Prostate gland (tissue), 2 donors: ENCODE data around the gene TWSG1. TPM values are rescaled to one million over a fixed set of nuclear protein-coding genes. Genes with fewer than 3 reads are reported as not detected.

ENCODE experiments used
- DNase-seq: peaks from one replicate; pipeline ENCODE4 v3.0.0-alpha.2; 2019; ENCODE audit warnings: low spot score
- H3K27ac ChIP-seq, 2 donors: fragments of 200-600 bp; sonication (generic); 2 replicates each; pipeline ENCODE4 v1.5.1; 2017 to 2019
- H3K27me3 ChIP-seq: fragments of 200-600 bp; sonication (generic); replicated peaks from 2 replicates; pipeline ENCODE4 v1.5.1; 2019; ENCODE audit not compliant: insufficient read depth
- H3K36me3 ChIP-seq, 2 donors: fragments of 200-600 bp; sonication (generic); 1 replicate in 1 of 2; 2 replicates in 1 of 2; pipeline versions ENCODE4 v1.5.1 to v1.8.1; 2017 to 2019
- H3K4me1 ChIP-seq: fragments of 200-600 bp; sonication (generic); replicated peaks from 2 replicates; pipeline ENCODE4 v1.5.1; 2019
- H3K4me3 ChIP-seq, 2 donors: fragments of 200-600 bp; sonication (generic); 2 replicates each; pipeline ENCODE4 v1.5.1; 2017 to 2019
- H3K9me3 ChIP-seq: fragments of 200-600 bp; sonication (generic); 2 replicates; pipeline ENCODE4 v1.5.1; 2017
- POLR2A ChIP-seq: fragments of 450-650 bp; IDR thresholded peaks from one replicate; pipeline ENCODE4 v1.6.1; 2016; ENCODE audit warnings: antibody characterized with exemption, mild to moderate bottlenecking
- POLR2AphosphoS5 ChIP-seq: sonication (generic); formaldehyde crosslinking; IDR thresholded peaks from one replicate; pipeline ENCODE4 v1.6.1; 2017; ENCODE audit warnings: antibody characterized with exemption
- WGBS: methylation state at CpG from one replicate; pipeline ENCODE4 v1.1.5; 2018; 5-methylcytosine and 5-hydroxymethylcytosine counted together
- intact Hi-C: fragments of 100-400 bp; cut with DNase I; formaldehyde crosslinking; loops from one replicate; pipeline ENCODE4 v1.14.2; 2022
- total RNA-seq, 2 donors: library from RNA; depleted of rRNA; stranded (reverse); fragments of >200 nt; gene quantifications; one replicate each; pipeline ENCODE4 v1.1.0, GENCODE V29; 2016
- TF ChIP-seq, protein P1 (sequence below), 4 experiments: fragments of 200-600 bp in 2 of 4; fragments of 450-650 bp in 2 of 4; sonication (generic) in 2 of 4; IDR thresholded peaks; 1 replicate in 3 of 4; 2 replicates in 1 of 4; pipeline ENCODE4 v1.5.1; 2016 to 2019; ENCODE audit warnings: antibody characterized with exemption in 4 of 4, mild to moderate bottlenecking in 2 of 4, moderate library complexity in 2 of 4

The TWSG1 gene
- total RNA-seq, 2 donors from 2014 or later, result 32.2 to 46.0 TPM

DNA sequence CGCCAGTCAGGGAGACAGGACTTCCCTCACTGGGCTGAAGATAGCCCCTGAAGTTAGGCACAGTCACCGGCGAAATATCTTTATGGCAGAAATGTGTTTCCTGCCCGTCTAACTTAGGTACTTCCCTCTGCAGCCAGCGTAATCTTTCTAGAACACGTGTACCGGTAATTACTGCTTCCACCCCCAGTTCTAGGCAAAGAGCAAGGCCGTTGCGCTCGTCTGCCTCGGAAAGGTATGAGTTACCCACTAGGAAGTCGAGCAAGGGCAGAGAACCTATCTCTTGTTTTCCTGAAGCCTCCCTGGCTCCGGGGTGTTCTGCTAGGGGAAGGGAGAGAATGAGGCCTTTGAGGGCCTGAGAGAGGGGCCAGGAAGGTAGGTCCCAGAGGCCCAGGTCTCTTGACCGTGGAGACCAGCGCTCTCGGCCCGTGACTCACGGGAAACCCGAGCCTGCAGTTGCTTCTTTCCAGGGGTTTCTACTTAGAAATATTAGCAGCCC lies 70.0 kb downstream of the TWSG1 start:
- no peak for DNase-seq
- no peak overlapping the region for H3K4me3 ChIP-seq
- no peaks in the 10 kb centered on the region for H3K36me3 ChIP-seq
- 90% methylated on average over 19 of the region's 19 CpGs for WGBS
- H3K27me3 ChIP-seq, result no peaks in the 10 kb centered on the region
- H3K4me1 ChIP-seq, result no peaks in the 10 kb centered on the region
- no peak overlapping the region for H3K27ac ChIP-seq
- H3K9me3 ChIP-seq, result no peaks in the 10 kb centered on the region
- intact Hi-C loops, result no loop called here
- TF ChIP-seq, protein P1, sequence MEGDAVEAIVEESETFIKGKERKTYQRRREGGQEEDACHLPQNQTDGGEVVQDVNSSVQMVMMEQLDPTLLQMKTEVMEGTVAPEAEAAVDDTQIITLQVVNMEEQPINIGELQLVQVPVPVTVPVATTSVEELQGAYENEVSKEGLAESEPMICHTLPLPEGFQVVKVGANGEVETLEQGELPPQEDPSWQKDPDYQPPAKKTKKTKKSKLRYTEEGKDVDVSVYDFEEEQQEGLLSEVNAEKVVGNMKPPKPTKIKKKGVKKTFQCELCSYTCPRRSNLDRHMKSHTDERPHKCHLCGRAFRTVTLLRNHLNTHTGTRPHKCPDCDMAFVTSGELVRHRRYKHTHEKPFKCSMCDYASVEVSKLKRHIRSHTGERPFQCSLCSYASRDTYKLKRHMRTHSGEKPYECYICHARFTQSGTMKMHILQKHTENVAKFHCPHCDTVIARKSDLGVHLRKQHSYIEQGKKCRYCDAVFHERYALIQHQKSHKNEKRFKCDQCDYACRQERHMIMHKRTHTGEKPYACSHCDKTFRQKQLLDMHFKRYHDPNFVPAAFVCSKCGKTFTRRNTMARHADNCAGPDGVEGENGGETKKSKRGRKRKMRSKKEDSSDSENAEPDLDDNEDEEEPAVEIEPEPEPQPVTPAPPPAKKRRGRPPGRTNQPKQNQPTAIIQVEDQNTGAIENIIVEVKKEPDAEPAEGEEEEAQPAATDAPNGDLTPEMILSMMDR (IDR thresholded peaks at IDR 0.05), result no peak
- TF ChIP-seq POLR2A (no peak), POLR2AphosphoS5 (no peak)

GRCh38 chr18:9405130-9405529 lies 70.6 kb downstream of the TWSG1 start:
- no peak for TF ChIP-seq POLR2A
- TF ChIP-seq POLR2AphosphoS5, result no peak
- TF ChIP-seq, protein P1 (IDR thresholded peaks at IDR 0.05), result no peak
- H3K36me3 ChIP-seq, result no peaks in the 10 kb centered on the region
- 84% methylated on average over 7 of the region's 7 CpGs for WGBS
- H3K27ac ChIP-seq, result no peak overlapping the region
- H3K27me3 ChIP-seq, result no peaks in the 10 kb centered on the region
- H3K9me3 ChIP-seq, result no peaks in the 10 kb centered on the region
- no peak for DNase-seq
- intact Hi-C loops, result no loop called here
- H3K4me3 ChIP-seq, result no peak overlapping the region
- H3K4me1 ChIP-seq, result no peaks in the 10 kb centered on the region

GRCh38 chr18:9405977-9406376 lies 71.4 kb downstream of the TWSG1 start:
- no peaks in the 10 kb centered on the region for H3K36me3 ChIP-seq
- WGBS, result 97% methylated on average over 6 of the region's 6 CpGs
- H3K27ac ChIP-seq, result no peak overlapping the region
- TF ChIP-seq POLR2A (no peak), POLR2AphosphoS5 (no peak)
- TF ChIP-seq, protein P1 (IDR thresholded peaks at IDR 0.05), result no peak
- DNase-seq, result no peak
- no peak overlapping the region for H3K4me3 ChIP-seq
- H3K4me1 ChIP-seq, result no peaks in the 10 kb centered on the region
- H3K9me3 ChIP-seq, result no peaks in the 10 kb centered on the region
- intact Hi-C loops, result no loop called here
- H3K27me3 ChIP-seq, result no peaks in the 10 kb centered on the region

DNA sequence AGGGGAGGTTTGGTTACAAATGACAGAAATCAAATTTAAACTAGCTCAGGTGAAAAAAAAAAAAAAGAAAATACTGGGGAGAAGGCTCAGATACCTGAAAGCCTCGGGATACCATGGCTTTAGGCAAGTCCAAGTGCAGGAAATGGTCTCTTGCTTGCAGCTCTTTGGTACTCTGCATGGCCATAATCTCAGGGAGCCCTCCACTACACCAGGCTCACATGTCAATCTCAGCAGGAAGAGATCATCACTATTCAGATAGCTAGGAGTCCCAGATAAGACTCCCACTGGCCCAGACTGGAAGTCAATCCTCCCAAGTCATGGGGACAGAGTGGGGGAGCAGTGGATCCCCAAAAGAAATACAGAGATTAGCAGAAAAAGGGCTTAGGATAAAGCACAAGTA lies 75.9 kb downstream of the TWSG1 start:
- no peaks in the 10 kb centered on the region for H3K27me3 ChIP-seq
- TF ChIP-seq POLR2A (no peak), POLR2AphosphoS5 (no peak)
- TF ChIP-seq, protein P1 (IDR thresholded peaks at IDR 0.05), result no peak
- H3K4me3 ChIP-seq, result no peak overlapping the region
- 63% methylated on average over 1 of the region's 1 CpG for WGBS
- intact Hi-C loops, result no loop called here
- H3K9me3 ChIP-seq, result no peaks in the 10 kb centered on the region
- H3K4me1 ChIP-seq, result no peaks in the 10 kb centered on the region
- H3K36me3 ChIP-seq, result no peaks in the 10 kb centered on the region
- H3K27ac ChIP-seq, result no peak overlapping the region
- DNase-seq, result no peak

- Histone ChIP-seq H3K4me3 (no peak overlapping the region), H3K36me3 (no peaks in the 10 kb centered on the region), H3K9me3 (no peaks in the 10 kb centered on the region), H3K27ac (no peak overlapping the region), H3K4me1 (no peaks in the 10 kb centered on the region), H3K27me3 (no peaks in the 10 kb centered on the region)
- TF ChIP-seq, protein P1 (IDR thresholded peaks at IDR 0.05), result no peak
- TF ChIP-seq POLR2A, result no peak
- TF ChIP-seq POLR2AphosphoS5, result no peak
- DNase-seq, result no peak
- intact Hi-C loops, result no loop called here
- WGBS, result 55% methylated on average over 1 of the region's 1 CpG
Measured at GRCh38 chr18:9413576-9413975, 79.0 kb downstream of the TWSG1 start.
